ENCODE measurements around the gene PPP2R2D.
"Not testable (repeated sequence)": the region's sequence is repeated elsewhere in the genome, so short reads cannot be mapped to it uniquely, and the experiment has no call there.

DNA sequence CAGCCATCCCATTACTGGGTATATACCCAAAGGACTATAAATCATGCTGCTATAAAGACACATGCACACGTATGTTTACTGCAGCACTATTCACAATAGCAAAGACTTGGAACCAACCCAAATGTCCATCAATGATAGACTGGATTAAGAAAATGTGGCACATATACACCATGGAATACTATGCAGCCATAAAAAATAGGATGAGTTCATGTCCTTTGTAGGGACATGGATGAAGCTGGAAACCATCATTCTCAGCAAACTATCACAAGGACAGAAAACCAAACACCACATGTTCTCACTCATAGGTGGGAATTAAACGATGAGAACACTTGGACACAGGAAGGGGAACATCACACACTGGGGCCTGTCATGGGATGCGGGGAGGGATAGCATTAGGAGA lies 87.0 kb downstream of the PPP2R2D start:
- TF ChIP-seq EZH2 (IDR thresholded peaks at IDR 0.05); POLR2AphosphoS5 (IDR thresholded peaks at IDR 0.05; ENCODE audit: borderline replicate concordance, low read depth, low read length); FOXP2 (optimal IDR thresholded peaks at IDR 0.05; ENCODE audit: control extremely low read depth, extremely low read length, insufficient read depth): not testable (repeated sequence)
